Ovary (tissue), 9 donors: Measurements from ENCODE around the gene PYDC2. TPM values are rescaled to one million over a fixed set of nuclear protein-coding genes. Genes with fewer than 3 reads are reported as not detected.

ENCODE experiments used
- DNase-seq, 5 donors: peaks; one replicate each; pipeline ENCODE4 v3.0.0-alpha.2; 2019 to 2020
- H3K27ac ChIP-seq, 2 donors: fragments of 200-600 bp; one replicate each; pipeline versions ENCODE4 v1.5.1 to v1.8.0; 2019 to 2022
- H3K27me3 ChIP-seq: fragments of 200-600 bp; one replicate; pipeline ENCODE4 v1.8.0; 2022
- H3K36me3 ChIP-seq: fragments of 200-600 bp; sonication (generic); one replicate; pipeline ENCODE4 v1.5.1; 2019
- H3K4me1 ChIP-seq: one replicate; pipeline ENCODE4 v1.8.1; 2013; ENCODE audit warnings: mild to moderate bottlenecking, moderate library complexity; ENCODE audit not compliant: insufficient read depth
- H3K4me3 ChIP-seq: fragments of 200-600 bp; sonication (generic); one replicate; pipeline ENCODE4 v1.5.1; 2017
- H3K9me3 ChIP-seq, 2 donors: fragments of 200-600 bp in 1 of 2; sonication (generic) in 1 of 2; one replicate each; pipeline versions ENCODE4 v1.5.1 to v1.8.1; 2013 to 2019; ENCODE audit warnings: mild to moderate bottlenecking in 1 of 2, moderate library complexity in 1 of 2
- EP300 ChIP-seq: sonication (generic); formaldehyde crosslinking; IDR thresholded peaks from one replicate; pipeline ENCODE4 v1.6.1; 2017; ENCODE audit warnings: antibody characterized with exemption
- POLR2A ChIP-seq: fragments of 450-650 bp; IDR thresholded peaks from one replicate; pipeline ENCODE4 v1.6.1; 2017; ENCODE audit warnings: antibody characterized with exemption, mild to moderate bottlenecking, moderate library complexity
- whole genome bisulfite sequencing, 3 donors: extraction: QIAGEN DNeasy Blood & Tissue Kit in 1 of 3; methylation state at CpG; one replicate each; pipeline versions ENCODE4 v1.1.5 to v1.1.7; 2013 to 2017; 5-methylcytosine and 5-hydroxymethylcytosine counted together
- intact Hi-C, 4 donors: fragments of 100-400 bp; cut with DNase I; formaldehyde crosslinking; loops; one replicate each; pipeline versions ENCODE4 v1.11.0 to v1.15.1; 2022 to 2023
- polyA plus RNA-seq, 2 donors: library from polyadenylated mRNA; stranded (reverse); fragments of 200-250 nt in 1 of 2; fragments of 350-450 nt in 1 of 2; fragmentation: Illumina TruSeq in 1 of 2; extraction: RNeasy Lipid Tissue Mini Kit (QIAGEN cat#74804) in 1 of 2; gene quantifications; one replicate each; pipeline ENCODE4 v1.2.3, GENCODE V29; 2013 to 2014
- small RNA-seq: library from RNA; depleted of rRNA; stranded (forward); fragments of <200 nt; gene quantifications from one replicate; pipeline ENCODE3, GENCODE V24; 2016
- total RNA-seq, 7 donors: library from RNA; depleted of rRNA in 2 of 7; stranded (reverse); fragments of >200 nt in 2 of 7; fragmentation: NEBNext Ultra II Directional in 3 of 7; extraction: Animal tissue kit (Norgen Biotek cat#: 25700) in 3 of 7; gene quantifications; one replicate each; pipeline versions ENCODE4 v1.1.0 to v1.2.4, GENCODE V29; 2016 to 2023
- TF ChIP-seq, protein P1 (sequence below), 3 donors: fragments of 450-650 bp in 2 of 3; fragments of 200-600 bp in 1 of 3; IDR thresholded peaks; one replicate each; pipeline versions ENCODE4 v1.5.1 to v1.8.0; 2016 to 2022; ENCODE audit warnings: antibody characterized with exemption in 3 of 3, mild to moderate bottlenecking in 1 of 3
- donor health status: DM: no; HTN: no; CAD: no; lungs with moderate emphysema.
- donor health status: DM: no; HTN: no; CAD: no.
- donor health status: Bipolar disorder and iron deficiency.
- donor health status: DM: yes; HTN: yes; CAD: no.
- donor health status: DM: no; HTN: no; CAD: no.
- donor health status: DM: yes; HTN: yes; CAD: no.

The PYDC2 gene
- total and polyA plus RNA-seq, 9 donors: 1.1 TPM; not detected in 8

DNA sequence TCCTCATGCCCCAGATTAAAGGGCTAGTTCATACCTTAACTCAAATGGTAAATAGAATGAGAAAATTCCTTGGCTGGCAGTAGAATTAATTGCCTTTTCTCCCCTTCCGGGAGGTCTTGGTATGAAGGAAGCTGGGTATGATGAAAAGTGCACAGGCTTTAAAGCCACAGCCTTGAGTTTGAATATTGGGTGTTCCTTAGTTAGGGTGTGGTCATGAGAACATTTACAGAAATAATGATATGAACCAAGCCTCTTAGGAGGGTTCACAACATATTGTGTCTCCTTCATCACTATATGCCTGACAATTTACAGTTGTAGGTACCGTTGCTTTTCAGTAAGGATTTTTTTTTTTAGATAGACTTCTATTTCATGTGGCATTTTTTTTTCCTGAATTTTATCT is 48.1 kb downstream of the PYDC2 start:
- H3K9me3 ChIP-seq: no peaks in the 10 kb centered on the region
- WGBS, 3 donors: 77 to 84% (median 83%) methylated on average over 2 of the region's 2 CpGs
- TF ChIP-seq POLR2A (no peak), EP300 (no peak)
- TF ChIP-seq, protein P1, sequence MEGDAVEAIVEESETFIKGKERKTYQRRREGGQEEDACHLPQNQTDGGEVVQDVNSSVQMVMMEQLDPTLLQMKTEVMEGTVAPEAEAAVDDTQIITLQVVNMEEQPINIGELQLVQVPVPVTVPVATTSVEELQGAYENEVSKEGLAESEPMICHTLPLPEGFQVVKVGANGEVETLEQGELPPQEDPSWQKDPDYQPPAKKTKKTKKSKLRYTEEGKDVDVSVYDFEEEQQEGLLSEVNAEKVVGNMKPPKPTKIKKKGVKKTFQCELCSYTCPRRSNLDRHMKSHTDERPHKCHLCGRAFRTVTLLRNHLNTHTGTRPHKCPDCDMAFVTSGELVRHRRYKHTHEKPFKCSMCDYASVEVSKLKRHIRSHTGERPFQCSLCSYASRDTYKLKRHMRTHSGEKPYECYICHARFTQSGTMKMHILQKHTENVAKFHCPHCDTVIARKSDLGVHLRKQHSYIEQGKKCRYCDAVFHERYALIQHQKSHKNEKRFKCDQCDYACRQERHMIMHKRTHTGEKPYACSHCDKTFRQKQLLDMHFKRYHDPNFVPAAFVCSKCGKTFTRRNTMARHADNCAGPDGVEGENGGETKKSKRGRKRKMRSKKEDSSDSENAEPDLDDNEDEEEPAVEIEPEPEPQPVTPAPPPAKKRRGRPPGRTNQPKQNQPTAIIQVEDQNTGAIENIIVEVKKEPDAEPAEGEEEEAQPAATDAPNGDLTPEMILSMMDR (IDR thresholded peaks at IDR 0.05): no peak
- no peaks in the 10 kb centered on the region for H3K27me3 ChIP-seq
- intact Hi-C loops: no loop called here
- no peaks in the 10 kb centered on the region for H3K4me1 ChIP-seq
- no peak overlapping the region for H3K4me3 ChIP-seq
- no peak for DNase-seq
- H3K36me3 ChIP-seq: no peaks in the 10 kb centered on the region
- H3K27ac ChIP-seq: no peak overlapping the region

Small RNAs within 50 kb of the gene (small RNA-seq; reads per million reads assigned to genes)
- not detected for gene PYDC2

Other genes starting within 250 kb of the PYDC2 start
- gene CCDC50, start 131.8 kb upstream of the PYDC2 start, total RNA-seq: 10 to 100 TPM; 70.1 to 85.9 (median 78.0) TPM
- gene CCDC50, start 131.8 kb upstream of the PYDC2 start, polyA plus RNA-seq: 10 to 100 TPM; 39.6 to 74.1 TPM
- gene UTS2B, start 130.6 kb upstream of the PYDC2 start, total RNA-seq: 1 to 10 TPM in 1 of 7 donors, under 1 TPM in 6; 0.60 to 1.0 (median 0.94) TPM
- under 1 TPM; 0.63 to 0.80 TPM for gene UTS2B, start 130.6 kb upstream of the PYDC2 start, polyA plus RNA-seq